HEK293 (cell line): ENCODE measurements around the gene METTL22.
A peak's percentile ranks its signal among the peaks of the same experiment; 100 is the strongest.

Source experiments
- HOXD13 ChIP-seq: sonication (generic); formaldehyde crosslinking; IDR thresholded peaks from 2 replicates; pipeline ENCODE4 v1.8.0; 2022; ENCODE audit warnings: missing genetic modification reagents, borderline replicate concordance
- MYNN ChIP-seq: fragments of 450-650 bp; formaldehyde crosslinking; IDR thresholded peaks from 2 replicates; pipeline ENCODE4 v1.5.1; 2016; ENCODE audit warnings: missing biosample characterization, missing genetic modification characterization, borderline replicate concordance
- SALL2 ChIP-seq: fragments of 450-650 bp; formaldehyde crosslinking; IDR thresholded peaks from 2 replicates; pipeline ENCODE4 v1.5.0; 2017; ENCODE audit warnings: missing biosample characterization, mild to moderate bottlenecking, missing genetic modification characterization, borderline replicate concordance
- TCF7L2 ChIP-seq: IDR thresholded peaks from 2 replicates; pipeline ENCODE4 v1.6.1; 2011; ENCODE audit warnings: low read depth, mild to moderate bottlenecking, inconsistent platforms, low read length, moderate library complexity, borderline replicate concordance
- ZNF138 ChIP-seq: fragments of 450-650 bp; formaldehyde crosslinking; IDR thresholded peaks from 2 replicates; pipeline ENCODE4 v1.5.1; 2016; ENCODE audit warnings: missing biosample characterization, missing genetic modification characterization, borderline replicate concordance
- ZNF184 ChIP-seq: fragments of 450-650 bp; IDR thresholded peaks from 2 replicates; pipeline ENCODE4 v1.5.1; 2018; ENCODE audit warnings: missing biosample characterization, mild to moderate bottlenecking, missing genetic modification characterization
- ZNF549 ChIP-seq: fragments of 450-650 bp; IDR thresholded peaks from 2 replicates; pipeline ENCODE4 v1.5.1; 2018; ENCODE audit warnings: missing biosample characterization, missing genetic modification characterization, mild to moderate bottlenecking, inconsistent platforms, moderate library complexity
- ZNF654 ChIP-seq: fragments of 450-650 bp; formaldehyde crosslinking; IDR thresholded peaks from 2 replicates; pipeline ENCODE4 v1.5.1; 2016; ENCODE audit warnings: low read depth, missing biosample characterization, missing genetic modification characterization
- ZNF776 ChIP-seq: fragments of 450-650 bp; formaldehyde crosslinking; IDR thresholded peaks from 2 replicates; pipeline ENCODE4 v1.5.0; 2017; ENCODE audit warnings: missing biosample characterization, missing genetic modification characterization, borderline replicate concordance
- TF ChIP-seq, protein P1 (sequence below): fragments of 450-650 bp; formaldehyde crosslinking; IDR thresholded peaks from 2 replicates; pipeline ENCODE4 v1.5.1; 2016; ENCODE audit warnings: missing biosample characterization, missing genetic modification characterization, borderline replicate concordance
- TF ChIP-seq, protein P2 (sequence below): fragments of 450-650 bp; formaldehyde crosslinking; IDR thresholded peaks from 2 replicates; pipeline ENCODE4 v1.5.1; 2016; ENCODE audit warnings: missing biosample characterization, missing genetic modification characterization
- TF ChIP-seq, protein P3 (sequence below): fragments of 450-650 bp; formaldehyde crosslinking; IDR thresholded peaks from 2 replicates; pipeline ENCODE4 v1.5.1; 2016; ENCODE audit warnings: missing biosample characterization, missing genetic modification characterization
- TF ChIP-seq, protein P4 (sequence below): fragments of 450-650 bp; formaldehyde crosslinking; IDR thresholded peaks from 2 replicates; pipeline ENCODE4 v1.5.1; 2016; ENCODE audit warnings: missing biosample characterization, missing genetic modification characterization, low read depth
- TF ChIP-seq, protein P5 (sequence below): fragments of 450-650 bp; formaldehyde crosslinking; IDR thresholded peaks from 2 replicates; pipeline ENCODE4 v1.5.1; 2016; ENCODE audit warnings: missing biosample characterization, missing genetic modification characterization

- TF ChIP-seq, protein P1, sequence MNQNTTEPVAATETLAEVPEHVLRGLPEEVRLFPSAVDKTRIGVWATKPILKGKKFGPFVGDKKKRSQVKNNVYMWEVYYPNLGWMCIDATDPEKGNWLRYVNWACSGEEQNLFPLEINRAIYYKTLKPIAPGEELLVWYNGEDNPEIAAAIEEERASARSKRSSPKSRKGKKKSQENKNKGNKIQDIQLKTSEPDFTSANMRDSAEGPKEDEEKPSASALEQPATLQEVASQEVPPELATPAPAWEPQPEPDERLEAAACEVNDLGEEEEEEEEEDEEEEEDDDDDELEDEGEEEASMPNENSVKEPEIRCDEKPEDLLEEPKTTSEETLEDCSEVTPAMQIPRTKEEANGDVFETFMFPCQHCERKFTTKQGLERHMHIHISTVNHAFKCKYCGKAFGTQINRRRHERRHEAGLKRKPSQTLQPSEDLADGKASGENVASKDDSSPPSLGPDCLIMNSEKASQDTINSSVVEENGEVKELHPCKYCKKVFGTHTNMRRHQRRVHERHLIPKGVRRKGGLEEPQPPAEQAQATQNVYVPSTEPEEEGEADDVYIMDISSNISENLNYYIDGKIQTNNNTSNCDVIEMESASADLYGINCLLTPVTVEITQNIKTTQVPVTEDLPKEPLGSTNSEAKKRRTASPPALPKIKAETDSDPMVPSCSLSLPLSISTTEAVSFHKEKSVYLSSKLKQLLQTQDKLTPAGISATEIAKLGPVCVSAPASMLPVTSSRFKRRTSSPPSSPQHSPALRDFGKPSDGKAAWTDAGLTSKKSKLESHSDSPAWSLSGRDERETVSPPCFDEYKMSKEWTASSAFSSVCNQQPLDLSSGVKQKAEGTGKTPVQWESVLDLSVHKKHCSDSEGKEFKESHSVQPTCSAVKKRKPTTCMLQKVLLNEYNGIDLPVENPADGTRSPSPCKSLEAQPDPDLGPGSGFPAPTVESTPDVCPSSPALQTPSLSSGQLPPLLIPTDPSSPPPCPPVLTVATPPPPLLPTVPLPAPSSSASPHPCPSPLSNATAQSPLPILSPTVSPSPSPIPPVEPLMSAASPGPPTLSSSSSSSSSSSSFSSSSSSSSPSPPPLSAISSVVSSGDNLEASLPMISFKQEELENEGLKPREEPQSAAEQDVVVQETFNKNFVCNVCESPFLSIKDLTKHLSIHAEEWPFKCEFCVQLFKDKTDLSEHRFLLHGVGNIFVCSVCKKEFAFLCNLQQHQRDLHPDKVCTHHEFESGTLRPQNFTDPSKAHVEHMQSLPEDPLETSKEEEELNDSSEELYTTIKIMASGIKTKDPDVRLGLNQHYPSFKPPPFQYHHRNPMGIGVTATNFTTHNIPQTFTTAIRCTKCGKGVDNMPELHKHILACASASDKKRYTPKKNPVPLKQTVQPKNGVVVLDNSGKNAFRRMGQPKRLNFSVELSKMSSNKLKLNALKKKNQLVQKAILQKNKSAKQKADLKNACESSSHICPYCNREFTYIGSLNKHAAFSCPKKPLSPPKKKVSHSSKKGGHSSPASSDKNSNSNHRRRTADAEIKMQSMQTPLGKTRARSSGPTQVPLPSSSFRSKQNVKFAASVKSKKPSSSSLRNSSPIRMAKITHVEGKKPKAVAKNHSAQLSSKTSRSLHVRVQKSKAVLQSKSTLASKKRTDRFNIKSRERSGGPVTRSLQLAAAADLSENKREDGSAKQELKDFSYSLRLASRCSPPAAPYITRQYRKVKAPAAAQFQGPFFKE (tag by site-specific recombination), result no peak
- TF ChIP-seq, protein P2, sequence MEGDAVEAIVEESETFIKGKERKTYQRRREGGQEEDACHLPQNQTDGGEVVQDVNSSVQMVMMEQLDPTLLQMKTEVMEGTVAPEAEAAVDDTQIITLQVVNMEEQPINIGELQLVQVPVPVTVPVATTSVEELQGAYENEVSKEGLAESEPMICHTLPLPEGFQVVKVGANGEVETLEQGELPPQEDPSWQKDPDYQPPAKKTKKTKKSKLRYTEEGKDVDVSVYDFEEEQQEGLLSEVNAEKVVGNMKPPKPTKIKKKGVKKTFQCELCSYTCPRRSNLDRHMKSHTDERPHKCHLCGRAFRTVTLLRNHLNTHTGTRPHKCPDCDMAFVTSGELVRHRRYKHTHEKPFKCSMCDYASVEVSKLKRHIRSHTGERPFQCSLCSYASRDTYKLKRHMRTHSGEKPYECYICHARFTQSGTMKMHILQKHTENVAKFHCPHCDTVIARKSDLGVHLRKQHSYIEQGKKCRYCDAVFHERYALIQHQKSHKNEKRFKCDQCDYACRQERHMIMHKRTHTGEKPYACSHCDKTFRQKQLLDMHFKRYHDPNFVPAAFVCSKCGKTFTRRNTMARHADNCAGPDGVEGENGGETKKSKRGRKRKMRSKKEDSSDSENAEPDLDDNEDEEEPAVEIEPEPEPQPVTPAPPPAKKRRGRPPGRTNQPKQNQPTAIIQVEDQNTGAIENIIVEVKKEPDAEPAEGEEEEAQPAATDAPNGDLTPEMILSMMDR (tag by site-specific recombination), result no peak
- TF ChIP-seq ZNF549 (tag by site-specific recombination) (no peak), ZNF776 (tag by site-specific recombination) (no peak), ZNF184 (tag by site-specific recombination) (no peak), ZNF138 (no peak), SALL2 (no peak), HOXD13 (no peak), MYNN (tag by site-specific recombination) (no peak), ZNF654 (tag by site-specific recombination) (peak; percentile 25; the same call in 1 of the 2 replicates), TCF7L2 (no peak)
- TF ChIP-seq, protein P3, sequence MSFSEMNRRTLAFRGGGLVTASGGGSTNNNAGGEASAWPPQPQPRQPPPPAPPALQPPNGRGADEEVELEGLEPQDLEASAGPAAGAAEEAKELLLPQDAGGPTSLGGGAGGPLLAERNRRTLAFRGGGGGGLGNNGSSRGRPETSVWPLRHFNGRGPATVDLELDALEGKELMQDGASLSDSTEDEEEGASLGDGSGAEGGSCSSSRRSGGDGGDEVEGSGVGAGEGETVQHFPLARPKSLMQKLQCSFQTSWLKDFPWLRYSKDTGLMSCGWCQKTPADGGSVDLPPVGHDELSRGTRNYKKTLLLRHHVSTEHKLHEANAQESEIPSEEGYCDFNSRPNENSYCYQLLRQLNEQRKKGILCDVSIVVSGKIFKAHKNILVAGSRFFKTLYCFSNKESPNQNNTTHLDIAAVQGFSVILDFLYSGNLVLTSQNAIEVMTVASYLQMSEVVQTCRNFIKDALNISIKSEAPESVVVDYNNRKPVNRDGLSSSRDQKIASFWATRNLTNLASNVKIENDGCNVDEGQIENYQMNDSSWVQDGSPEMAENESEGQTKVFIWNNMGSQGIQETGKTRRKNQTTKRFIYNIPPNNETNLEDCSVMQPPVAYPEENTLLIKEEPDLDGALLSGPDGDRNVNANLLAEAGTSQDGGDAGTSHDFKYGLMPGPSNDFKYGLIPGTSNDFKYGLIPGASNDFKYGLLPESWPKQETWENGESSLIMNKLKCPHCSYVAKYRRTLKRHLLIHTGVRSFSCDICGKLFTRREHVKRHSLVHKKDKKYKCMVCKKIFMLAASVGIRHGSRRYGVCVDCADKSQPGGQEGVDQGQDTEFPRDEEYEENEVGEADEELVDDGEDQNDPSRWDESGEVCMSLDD (tag by site-specific recombination), result no peak
- TF ChIP-seq, protein P4, sequence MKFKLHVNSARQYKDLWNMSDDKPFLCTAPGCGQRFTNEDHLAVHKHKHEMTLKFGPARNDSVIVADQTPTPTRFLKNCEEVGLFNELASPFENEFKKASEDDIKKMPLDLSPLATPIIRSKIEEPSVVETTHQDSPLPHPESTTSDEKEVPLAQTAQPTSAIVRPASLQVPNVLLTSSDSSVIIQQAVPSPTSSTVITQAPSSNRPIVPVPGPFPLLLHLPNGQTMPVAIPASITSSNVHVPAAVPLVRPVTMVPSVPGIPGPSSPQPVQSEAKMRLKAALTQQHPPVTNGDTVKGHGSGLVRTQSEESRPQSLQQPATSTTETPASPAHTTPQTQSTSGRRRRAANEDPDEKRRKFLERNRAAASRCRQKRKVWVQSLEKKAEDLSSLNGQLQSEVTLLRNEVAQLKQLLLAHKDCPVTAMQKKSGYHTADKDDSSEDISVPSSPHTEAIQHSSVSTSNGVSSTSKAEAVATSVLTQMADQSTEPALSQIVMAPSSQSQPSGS (tag by site-specific recombination), result no peak
- TF ChIP-seq, protein P5, sequence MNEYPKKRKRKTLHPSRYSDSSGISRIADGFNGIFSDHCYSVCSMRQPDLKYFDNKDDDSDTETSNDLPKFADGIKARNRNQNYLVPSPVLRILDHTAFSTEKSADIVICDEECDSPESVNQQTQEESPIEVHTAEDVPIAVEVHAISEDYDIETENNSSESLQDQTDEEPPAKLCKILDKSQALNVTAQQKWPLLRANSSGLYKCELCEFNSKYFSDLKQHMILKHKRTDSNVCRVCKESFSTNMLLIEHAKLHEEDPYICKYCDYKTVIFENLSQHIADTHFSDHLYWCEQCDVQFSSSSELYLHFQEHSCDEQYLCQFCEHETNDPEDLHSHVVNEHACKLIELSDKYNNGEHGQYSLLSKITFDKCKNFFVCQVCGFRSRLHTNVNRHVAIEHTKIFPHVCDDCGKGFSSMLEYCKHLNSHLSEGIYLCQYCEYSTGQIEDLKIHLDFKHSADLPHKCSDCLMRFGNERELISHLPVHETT, result no peak
These were observed 33.8 kb downstream of the METTL22 start for GRCh38 chr16:8655184-8655717.
